Stimulated activated CD4-positive, alpha-beta T cell treated with anti-CD3 and anti-CD28 coated beads, TNF-alpha, amount 100 ng/mL, for 48 hours (primary cell): ENCODE results near the gene LEFTY1.
A peak's percentile ranks its signal among the peaks of the same experiment; 100 is the strongest.
"Not testable (repeated sequence)": the region's sequence is repeated elsewhere in the genome, so short reads cannot be mapped to it uniquely, and the experiment has no call there.

ENCODE experiments used
- DNase-seq, 3 donors: peaks; one replicate each; pipeline ENCODE4 v3.0.0-alpha.2; 2020; ENCODE audit warnings: low read depth in 3 of 3

The LEFTY1 gene

DNA sequence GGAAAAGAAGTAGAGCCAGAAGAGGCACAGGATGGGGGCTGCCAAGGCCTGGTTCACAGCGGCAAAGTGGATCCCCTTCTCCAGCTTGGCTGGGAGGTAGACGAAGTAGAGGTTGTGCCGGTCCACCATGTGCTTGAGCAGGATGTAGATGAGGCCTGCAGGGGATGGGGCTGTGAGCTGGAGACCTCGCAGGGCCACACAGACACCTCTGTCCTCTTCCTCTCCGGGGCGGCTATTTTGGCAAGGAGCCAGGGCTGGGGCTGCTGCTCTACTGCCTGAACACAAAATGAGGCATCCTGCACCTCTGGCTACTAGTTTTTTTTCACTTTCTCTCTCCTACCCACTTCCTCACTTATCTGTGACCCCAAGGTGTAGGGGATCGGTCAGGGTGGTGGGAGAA is 39.0 kb downstream of the LEFTY1 start:
- no peak for DNase-seq

GRCh38 chr1:225848030-225848955 is 40.7 kb downstream of the LEFTY1 start:
- no peak for DNase-seq

DNA sequence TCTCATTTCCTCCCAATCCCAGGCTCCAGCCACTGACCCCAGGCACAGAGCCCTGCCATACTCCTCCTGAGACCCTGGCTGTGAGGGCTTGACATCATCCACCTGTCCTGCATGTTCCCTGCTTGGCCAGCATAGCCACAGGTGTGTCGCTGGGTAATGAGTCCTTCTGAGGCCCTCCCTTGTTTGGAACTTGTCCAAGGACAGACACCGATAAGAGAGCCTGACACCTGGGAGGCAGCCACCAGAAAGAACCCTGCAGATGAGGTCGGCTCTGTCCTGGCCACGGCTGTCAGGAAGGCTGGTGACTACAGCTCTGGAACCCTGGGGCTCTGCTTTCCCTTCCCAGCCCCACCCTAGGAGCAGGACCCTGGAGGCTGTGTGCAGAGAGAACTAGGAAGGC is 41.3 kb downstream of the LEFTY1 start:
- DNase-seq, result no peak

DNA sequence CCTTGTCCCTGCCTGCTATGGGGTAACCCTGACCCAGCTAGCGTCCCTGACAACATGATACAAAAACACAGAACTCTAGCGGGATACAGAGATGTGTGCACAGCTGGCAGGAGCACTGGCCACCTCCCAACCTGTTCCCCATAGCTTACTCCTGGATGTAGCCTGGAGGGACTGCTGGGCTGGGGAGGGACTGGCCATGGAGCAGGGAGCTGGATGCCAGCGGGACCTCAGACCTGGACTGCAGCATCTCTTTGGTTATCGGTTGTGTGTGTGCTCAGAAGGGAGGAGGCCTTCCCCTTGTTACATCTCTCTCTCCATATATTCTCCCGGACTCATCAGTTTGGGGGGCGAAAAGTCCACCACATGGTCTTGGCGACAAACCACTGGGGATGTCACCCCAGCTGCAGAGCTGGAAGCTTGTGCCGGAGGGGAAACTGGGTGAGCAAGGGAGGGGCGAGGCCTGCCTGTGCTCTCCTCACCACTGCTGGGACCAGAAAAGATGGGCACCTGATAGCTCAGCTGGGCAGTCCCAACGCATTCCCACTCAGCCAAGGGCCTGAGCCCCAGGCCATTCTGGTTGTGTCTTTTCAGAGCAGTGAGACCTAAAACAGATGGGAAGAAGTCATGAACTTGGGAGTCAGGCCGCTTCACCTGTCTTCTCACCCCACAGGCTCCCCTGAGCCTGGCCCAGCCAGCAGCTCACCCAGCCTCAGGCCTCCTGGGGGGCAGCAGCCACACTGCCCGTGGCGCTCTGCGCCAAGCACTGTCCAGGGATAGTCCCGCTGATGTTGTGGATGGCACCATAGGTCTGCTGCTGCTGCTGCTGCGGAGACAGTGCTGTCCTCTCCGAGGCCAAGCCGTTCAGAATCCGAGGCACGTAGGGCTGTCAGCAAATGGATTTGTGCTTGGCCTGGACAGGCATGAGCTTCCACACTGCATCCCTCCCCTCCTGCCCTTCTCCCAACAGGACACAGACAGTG is 42.3 kb downstream of the LEFTY1 start:
- DNase-seq, result no peak

GRCh38 chr1:225845571-225846259 is 43.2 kb downstream of the LEFTY1 start:
- peak in 1 of 3 donors; percentile 9 for DNase-seq

DNA sequence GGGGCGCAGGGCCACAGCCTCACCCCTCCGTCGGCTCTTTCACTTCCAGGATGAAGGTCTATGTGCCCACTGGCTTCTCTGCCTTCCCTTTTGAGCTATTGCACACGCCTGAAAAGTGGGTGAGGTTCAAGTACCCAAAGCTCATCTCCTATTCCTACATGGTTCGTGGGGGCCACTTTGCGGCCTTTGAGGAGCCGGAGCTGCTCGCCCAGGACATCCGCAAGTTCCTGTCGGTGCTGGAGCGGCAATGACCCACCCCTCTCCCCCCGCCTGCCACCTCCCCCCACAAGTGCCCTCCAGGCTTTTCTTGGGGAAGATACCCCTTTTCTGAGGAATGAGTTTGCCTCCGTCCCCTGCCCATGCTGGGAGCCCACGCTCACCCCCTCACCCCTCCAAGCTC is 43.8 kb downstream of the LEFTY1 start:
- no peak for DNase-seq

- DNase-seq, result no peak
These were observed 44.5 kb downstream of the LEFTY1 start for GRCh38 chr1:225844236-225845061.

DNA sequence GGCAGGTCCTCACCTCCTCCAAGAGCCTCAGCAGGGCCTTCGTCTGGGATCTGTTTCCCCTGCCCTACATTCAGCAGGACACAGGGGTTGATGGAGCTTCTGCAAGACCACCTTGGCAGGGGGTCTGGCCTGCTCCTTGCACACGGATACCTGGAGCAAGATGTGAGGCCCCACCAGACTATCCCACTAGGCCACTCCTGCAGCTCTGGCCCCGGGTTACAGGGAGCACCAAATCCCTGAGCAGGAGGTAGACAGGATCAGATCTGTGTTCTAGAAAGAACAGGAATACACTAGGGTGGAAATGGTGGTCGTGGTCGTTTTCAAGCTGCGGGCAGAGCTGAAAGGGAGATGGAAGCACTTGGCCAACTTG is 45.5 kb downstream of the LEFTY1 start:
- DNase-seq, result no peak

DNA sequence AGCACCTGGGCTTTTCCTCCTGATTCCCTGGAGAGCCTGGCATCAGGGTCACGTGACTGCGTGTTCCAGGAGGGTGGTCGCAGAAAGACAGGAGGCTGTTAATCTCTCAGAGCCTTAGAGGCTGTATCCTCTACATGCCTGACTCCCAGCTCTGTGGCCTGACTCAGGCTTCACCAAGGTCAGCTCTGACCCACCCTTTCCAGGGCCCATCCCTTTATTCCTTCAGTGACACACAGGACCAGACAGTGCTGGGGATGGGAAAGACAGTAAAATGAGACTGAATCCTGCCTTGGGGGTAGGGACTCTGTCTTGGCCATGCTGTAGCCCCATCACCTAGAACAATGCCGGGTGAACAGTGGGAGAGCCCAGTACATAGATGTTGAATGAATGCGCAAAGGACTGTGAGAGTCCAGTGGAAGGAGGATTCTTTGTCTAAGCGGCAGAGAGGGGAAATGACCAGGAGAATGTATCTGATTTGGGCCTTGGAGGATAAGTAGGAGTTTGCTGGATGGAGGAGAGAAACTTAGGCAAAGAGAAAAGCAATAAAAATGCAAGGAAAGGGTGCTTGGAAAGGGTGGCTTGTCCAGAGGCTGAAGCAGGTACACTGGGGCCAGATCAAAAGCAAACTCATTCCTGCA is 46.0 kb downstream of the LEFTY1 start:
- no peak for DNase-seq

DNA sequence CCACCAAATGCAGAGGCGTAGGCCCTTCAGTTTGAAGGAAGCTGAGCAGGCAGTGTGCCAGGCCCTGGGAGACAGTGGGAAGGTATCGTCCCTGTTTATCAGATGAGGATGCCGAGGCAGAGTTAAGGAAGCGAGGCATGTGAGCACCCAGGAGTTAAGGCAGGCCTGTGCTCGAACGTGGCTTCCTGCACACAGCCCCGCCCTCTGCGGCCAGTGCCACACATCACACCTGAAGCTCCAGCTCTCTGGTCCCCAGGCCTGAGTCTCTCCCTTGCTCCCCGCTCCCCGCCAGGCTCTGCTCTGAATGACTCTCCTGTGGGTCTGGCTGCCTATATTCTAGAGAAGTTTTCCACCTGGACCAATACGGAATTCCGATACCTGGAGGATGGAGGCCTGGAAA is 46.9 kb downstream of the LEFTY1 start:
- DNase-seq, result no peak

DNA sequence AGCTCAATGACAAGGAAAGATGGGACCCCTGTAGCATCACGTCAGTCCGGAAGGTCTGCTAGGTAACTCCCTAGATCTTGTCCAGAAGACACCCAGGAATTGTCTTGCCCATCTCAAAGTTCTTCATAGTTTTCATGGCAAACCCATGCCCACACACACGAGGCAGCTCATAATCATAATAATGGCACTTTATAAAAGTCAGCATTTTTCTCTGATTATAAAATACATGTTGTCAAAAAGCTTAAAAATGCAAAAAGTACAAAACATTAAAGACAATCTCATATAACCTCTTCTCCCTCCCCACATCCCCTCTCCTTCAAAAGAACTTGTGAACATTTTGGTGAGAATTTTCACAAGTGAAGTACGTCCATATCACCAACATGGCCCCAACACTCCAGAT is 48.2 kb downstream of the LEFTY1 start:
- DNase-seq, result no peak

GRCh38 chr1:225840223-225840610 is 48.7 kb downstream of the LEFTY1 start:
- DNase-seq, result no peak

GRCh38 chr1:225838793-225839192 is 50.2 kb downstream of the LEFTY1 start:
- DNase-seq, result no peak

- not testable (repeated sequence) for DNase-seq
These were observed 52.6 kb downstream of the LEFTY1 start for GRCh38 chr1:225836296-225836695.
